Hepatocyte (in vitro differentiated cells): Measurements from ENCODE around the gene KIAA1217.

Experiments
- CTCF ChIP-seq: fragments of 200-600 bp; sonication (generic); IDR thresholded peaks from 2 replicates; pipeline ENCODE4 v1.5.1; 2016; ENCODE audit warnings: antibody characterized with exemption, mild to moderate bottlenecking; ENCODE audit not compliant: poor library complexity
- EZH2 ChIP-seq: fragments of 200-600 bp; sonication (generic); IDR thresholded peaks from 2 replicates; pipeline ENCODE4 v1.6.1; 2016; ENCODE audit warnings: antibody characterized with exemption, mild to moderate bottlenecking, borderline replicate concordance

- TF ChIP-seq CTCF (no peak), EZH2 (no peak)
These were observed 176.8 kb downstream of the KIAA1217 start for GRCh38 chr10:24385776-24386175.
